ENCODE data around the gene ETNPPL. TPM values are rescaled to one million over a fixed set of nuclear protein-coding genes. Genes with fewer than 3 reads are reported as not detected.

The ETNPPL gene
- total and polyA plus RNA-seq, 2 of the 4 experiments (the other 2 are of a cell fraction): not detected

DNA sequence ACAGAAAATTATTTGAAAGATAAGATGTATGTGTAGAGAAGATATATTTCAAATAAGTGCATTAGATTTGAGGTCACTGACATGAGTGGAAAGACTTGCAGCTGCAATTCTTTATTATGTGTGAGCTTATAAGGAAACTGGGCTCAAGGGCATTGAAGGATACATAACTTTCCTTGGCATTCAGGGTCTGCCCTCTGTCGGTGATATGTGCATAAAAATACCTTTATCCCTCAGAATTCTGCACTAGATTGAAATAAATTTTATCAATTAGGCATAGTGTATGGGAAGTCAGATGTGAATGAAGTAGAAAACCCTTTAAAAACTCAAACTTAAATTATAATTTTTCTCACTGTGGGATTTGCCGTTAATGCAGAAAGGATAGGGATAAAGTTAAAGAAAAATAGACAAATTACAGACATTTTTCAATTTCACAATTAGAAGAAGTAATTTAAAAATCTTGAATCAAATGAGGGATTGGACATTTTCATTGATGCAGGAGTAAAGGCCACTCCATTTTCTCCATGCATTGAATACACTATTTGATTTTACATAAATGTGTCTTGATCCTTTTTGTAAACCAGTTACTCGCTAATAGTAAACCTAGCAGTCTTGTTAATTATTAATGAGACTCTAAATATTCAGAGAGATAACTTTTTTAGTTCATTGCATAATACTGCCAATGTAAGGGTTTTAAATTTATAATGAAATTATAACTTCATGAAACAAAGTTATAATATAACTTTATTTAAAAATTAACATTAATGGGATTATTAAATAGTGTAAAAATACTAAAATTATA, 21.0 kb upstream of the ETNPPL start:
- H3K9me3 ChIP-seq (ENCODE audit: control insufficient read depth, insufficient read depth, low read length): no peaks in the 10 kb centered on the region
- in situ Hi-C loops (cut with MboI; ENCODE audit: low sequenced_read_pairs): no loop called here
- DNase-seq: no peak

More for the DNA sequence above, 21.0 kb upstream of the ETNPPL start:
- Histone ChIP-seq H4K20me1 (ENCODE audit: insufficient read depth, low read length) (no peaks in the 10 kb centered on the region), H3K4ac (ENCODE audit: low read depth, low read length) (no peak overlapping the region), H2BK20ac (ENCODE audit: low read depth, low read length) (no peak overlapping the region), H4K8ac (ENCODE audit: low read depth in 2 of 2, low read length in 2 of 2) (no peak overlapping the region), H2BK120ac (ENCODE audit: low read depth, low read length) (no peak overlapping the region), H2AK9ac (replicated peaks; ENCODE audit: low read depth, low read length, poor library complexity) (no peak overlapping the region), H3K36me3 (ENCODE audit: control insufficient read depth, insufficient read depth, low read length) (no peaks in the 10 kb centered on the region), H2AFZ (replicated peaks; ENCODE audit: low read length, poor library complexity) (no peak overlapping the region), H2BK15ac (ENCODE audit: low read depth, low read length) (no peak overlapping the region), H3K56ac (ENCODE audit: extremely low read depth, insufficient read depth, low read length) (no peak overlapping the region), H3K4me3 (ENCODE audit: insufficient read depth, low read depth, low read length) (no peak overlapping the region), H3K27me3 (ENCODE audit: control insufficient read depth, insufficient read depth, low read length) (no peaks in the 10 kb centered on the region), H4K5ac (ENCODE audit: low read depth, low read length) (no peak overlapping the region), H3K79me1 (ENCODE audit: low read depth in 1 of 2, low read length in 2 of 2) (no peaks in the 10 kb centered on the region), H3K23ac (ENCODE audit: low read depth, low read length) (no peak overlapping the region), H2AK5ac (ENCODE audit: low read depth, low read length) (no peak overlapping the region), H4K91ac (ENCODE audit: insufficient read depth, low read depth, low read length) (no peak overlapping the region), H3K9me1 (ENCODE audit: insufficient read depth, low read length) (no peaks in the 10 kb centered on the region), H3K14ac (replicated peaks; ENCODE audit: low read depth, low read length) (no peak overlapping the region), H3K9ac (ENCODE audit: low read depth, low read length) (no peak overlapping the region), H3K27ac (ENCODE audit: insufficient read depth, low read length) (no peak overlapping the region), H3K4me2 (ENCODE audit: low read depth, low read length) (no peak overlapping the region), H2BK5ac (ENCODE audit: low read depth, low read length, poor library complexity, severe bottlenecking) (no peak overlapping the region), H3K4me1 (ENCODE audit: control insufficient read depth, insufficient read depth, low read length) (no peaks in the 10 kb centered on the region), H3K18ac (ENCODE audit: low read depth, low read length) (no peak overlapping the region)
- no peak for TF ChIP-seq RAD21 (IDR thresholded peaks at IDR 0.05; ENCODE audit: low read length)
- no peak for TF ChIP-seq MAZ (IDR thresholded peaks at IDR 0.05; ENCODE audit: borderline replicate concordance, low read depth, low read length)
- TF ChIP-seq FOS (IDR thresholded peaks at IDR 0.05; ENCODE audit: low read depth, low read length): no peak
- ChIA-PET POLR2A (ENCODE audit: unreplicated experiment) (interaction anchor here (0.6 kb wide), 1 partner anchor 775 kb away, joined by 3 read pairs; no protein-coding TSS in a partner anchor), CTCF (interaction anchor here (0.6 to 1.0 kb wide), 4 partner anchors 10 to 1507 kb away, joined by 3 read pairs; no protein-coding TSS in a partner anchor)
- dilution Hi-C loops (cut with HindIII; ENCODE audit: low sequenced_read_pairs, unreplicated experiment): no loop called here
- no peak for ATAC-seq (ENCODE audit: low read depth)
- intact Hi-C loops (cut with micrococcal nuclease): no loop called here
- BruUV-seq (replicated peaks): no TSS peak
- WGBS, 2 experiments (ENCODE audit: extremely low coverage in 2 of 2, insufficient read length in 1 of 2): no CpG with 5 or more reads among the region's 3 CpGs
